Activated naive CD4-positive, alpha-beta T cell treated with anti-CD3 and anti-CD28 coated beads, Interleukin-2, amount 50 U/mL, for 24 hours (primary cell): ENCODE data around the gene MEPCE.

Experiments used
- H3K27ac Mint-ChIP-seq: one replicate; pipeline ENCODE4 v1.8.0; 2021; ENCODE audit warnings: mild to moderate bottlenecking, mixed read lengths
- H3K27me3 Mint-ChIP-seq: one replicate; pipeline ENCODE4 v1.8.0; 2021; ENCODE audit warnings: mixed read lengths
- H3K36me3 Mint-ChIP-seq: one replicate; pipeline ENCODE4 v1.8.0; 2021; ENCODE audit warnings: mixed read lengths
- H3K4me1 Mint-ChIP-seq: one replicate; pipeline ENCODE4 v1.8.0; 2021; ENCODE audit warnings: mixed read lengths
- H3K4me3 Mint-ChIP-seq: one replicate; pipeline ENCODE4 v1.8.0; 2021; ENCODE audit warnings: mild to moderate bottlenecking, mixed read lengths
- H3K9me3 Mint-ChIP-seq: one replicate; pipeline ENCODE4 v1.8.0; 2021; ENCODE audit warnings: mixed read lengths

Gene MEPCE

DNA sequence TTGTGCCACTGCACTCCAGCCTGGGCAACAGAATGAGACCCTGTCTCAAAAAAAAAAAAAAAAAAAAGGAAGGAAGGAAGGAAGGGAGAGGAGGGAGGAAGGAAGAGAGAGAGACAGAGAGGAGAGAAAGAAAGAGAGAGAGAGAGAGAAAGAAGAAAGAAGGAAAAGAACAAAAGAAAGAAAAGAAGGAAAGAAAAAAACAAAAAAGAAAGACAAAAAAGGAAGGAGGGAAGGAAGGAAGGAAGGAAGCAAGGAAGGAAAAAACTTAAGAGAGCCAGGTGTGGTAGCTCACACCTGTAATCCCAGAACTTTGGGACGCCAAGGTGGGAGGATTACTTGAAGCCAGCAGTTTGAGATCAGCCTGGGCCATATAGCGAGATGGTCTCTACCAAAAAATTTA is 35.2 kb downstream of the MEPCE start:
- H3K27ac Mint-ChIP-seq = no peak overlapping the region
- H3K27me3 Mint-ChIP-seq = no peaks in the 10 kb centered on the region
- peaks cover 7% of the 10 kb centered on the region for H3K4me1 Mint-ChIP-seq
- H3K9me3 Mint-ChIP-seq = no peaks in the 10 kb centered on the region
- no peak overlapping the region for H3K4me3 Mint-ChIP-seq
- H3K36me3 Mint-ChIP-seq = no peaks in the 10 kb centered on the region

DNA sequence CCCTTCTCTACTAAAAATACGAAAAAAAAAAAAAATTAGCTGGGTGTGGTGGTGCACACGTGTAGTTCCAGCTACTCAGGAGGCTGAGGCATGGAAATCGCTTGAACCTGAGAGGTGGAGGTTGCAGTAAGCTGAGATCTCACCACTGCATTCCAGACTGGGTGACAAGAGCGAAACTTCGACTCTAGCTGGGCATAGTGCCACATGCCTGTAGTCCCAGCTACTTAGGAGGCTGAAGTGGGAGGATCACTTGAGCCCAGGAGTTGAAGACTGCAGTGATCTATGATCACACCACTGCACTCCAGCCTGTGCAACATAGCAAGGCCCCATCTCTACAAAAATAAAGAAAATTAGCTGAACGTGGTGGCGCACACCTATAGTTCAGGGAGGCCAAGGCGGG is 35.7 kb downstream of the MEPCE start:
- Mint-ChIP-seq H3K27ac (no peak overlapping the region), H3K27me3 (no peaks in the 10 kb centered on the region), H3K4me1 (peaks cover 12% of the 10 kb centered on the region), H3K4me3 (no peak overlapping the region), H3K36me3 (no peaks in the 10 kb centered on the region), H3K9me3 (no peaks in the 10 kb centered on the region)

DNA sequence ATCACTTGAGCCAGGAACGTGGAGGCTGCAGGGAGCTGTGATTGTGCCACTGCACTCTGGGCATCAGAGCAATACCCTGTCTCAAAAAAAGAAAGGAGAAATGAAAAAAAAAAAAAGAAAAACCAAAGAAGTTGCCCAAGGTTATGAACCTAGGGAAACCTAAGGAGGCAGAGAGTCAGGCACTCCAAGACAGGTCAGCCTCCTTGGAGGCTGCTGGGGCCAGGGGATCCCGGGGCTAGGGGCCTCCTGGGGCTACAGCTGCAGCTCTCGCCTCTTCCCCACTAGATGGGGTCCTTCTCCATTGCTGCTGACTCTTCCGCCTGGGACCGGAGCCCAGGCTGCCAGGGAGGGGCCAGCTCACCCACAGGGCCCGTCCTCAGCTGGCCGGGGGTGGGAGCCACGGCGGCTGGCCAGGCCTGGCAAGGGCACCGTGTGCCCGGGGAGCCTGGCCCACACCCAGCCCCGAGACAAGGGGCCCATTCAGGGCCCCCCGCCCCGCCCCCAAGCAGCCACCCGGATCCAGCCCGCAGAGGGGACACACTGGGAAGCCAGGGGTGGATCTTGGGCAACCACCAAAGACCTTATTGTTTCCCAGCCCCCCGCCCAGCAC is 36.2 kb downstream of the MEPCE start:
- no peaks in the 10 kb centered on the region for H3K36me3 Mint-ChIP-seq

DNA sequence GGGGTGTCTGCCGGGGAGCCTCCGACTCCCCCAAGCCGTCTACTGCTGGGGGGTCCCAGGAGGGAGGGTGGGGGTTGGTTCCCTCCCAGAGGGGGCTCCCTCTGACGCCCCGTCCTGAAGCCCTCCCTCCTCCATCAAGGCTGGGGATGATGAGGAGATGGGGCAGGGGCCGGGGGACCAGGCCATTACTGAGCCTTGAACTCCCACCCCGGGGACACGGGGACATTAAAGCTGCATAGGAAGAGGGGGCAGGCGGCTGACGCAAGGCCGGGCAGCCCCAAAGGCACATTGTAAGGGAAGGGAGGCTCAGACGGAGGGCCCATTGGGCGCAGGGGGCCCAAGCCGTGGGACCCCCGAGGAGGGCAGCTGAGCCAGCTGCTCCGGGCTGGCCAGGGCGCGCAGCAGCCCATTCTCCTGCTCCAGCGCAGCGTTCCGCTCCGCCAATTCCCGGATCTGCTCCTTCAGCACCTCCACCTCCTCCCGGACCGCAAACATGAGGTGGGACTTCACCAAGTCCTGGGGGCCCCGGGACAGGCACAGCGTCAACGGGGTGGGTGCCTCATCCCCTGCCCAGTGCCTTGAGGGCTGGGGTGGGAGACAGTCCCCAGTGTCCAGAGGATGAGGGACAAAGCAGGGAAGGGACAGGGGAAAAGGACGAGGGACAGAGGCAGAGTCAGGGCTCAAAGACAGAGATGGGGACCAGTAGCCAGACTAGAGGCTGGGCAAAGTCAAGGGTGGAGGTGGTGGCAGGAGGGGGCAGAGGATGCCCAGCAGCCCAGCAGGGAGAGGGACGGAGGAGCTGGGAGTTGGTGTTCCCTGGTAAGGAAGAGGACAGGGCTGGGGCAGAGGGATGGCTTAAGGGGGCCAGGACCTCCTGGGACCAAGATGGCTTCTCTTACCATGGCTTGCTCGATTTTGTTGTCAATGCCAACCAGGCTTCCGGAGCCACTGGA is 37.3 kb downstream of the MEPCE start:
- Mint-ChIP-seq H3K27ac (no peak overlapping the region), H3K4me3 (no peak overlapping the region)

More for the DNA sequence above, 36.2 kb downstream of the MEPCE start:
- no peak overlapping the region for H3K4me3 Mint-ChIP-seq
- no peaks in the 10 kb centered on the region for H3K27me3 Mint-ChIP-seq
- H3K4me1 Mint-ChIP-seq = peaks cover 18% of the 10 kb centered on the region
- H3K27ac Mint-ChIP-seq = no peak overlapping the region
- H3K9me3 Mint-ChIP-seq = no peaks in the 10 kb centered on the region

DNA sequence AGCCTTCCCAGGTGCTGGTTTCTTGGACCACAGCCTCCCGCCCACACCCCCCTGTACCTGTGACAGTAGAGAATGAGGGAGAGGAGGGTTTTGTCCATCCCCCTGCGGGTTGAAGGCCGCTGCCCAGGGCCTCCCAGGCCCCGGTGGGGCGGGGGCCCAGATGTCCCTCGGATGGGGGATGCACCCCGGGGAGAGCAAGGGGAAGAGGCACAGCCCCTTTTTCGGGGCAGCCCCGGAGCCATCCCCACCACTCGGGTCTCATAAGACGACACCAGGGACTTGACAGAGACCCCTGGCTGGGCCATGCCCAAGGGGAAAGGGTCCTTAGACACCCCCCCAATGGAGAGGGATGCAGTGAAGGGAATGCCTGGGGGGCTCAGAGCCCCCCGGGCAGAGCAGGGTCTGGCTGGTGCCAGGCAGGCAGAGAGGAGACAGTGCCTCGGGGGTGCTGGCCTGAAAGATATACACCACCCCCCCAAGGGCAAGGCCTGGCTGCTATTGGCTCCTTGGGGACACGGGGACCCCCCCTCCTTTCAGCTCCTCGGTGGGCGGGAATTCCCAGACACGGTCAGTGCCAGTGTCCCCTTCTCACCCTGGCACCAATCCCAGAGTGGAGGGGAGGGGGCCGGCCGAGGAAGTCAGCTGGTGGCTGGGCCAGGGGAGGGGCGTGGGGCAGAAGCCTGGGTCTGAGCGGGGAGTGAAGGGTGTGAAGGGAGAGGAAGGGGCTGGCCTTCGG is 38.2 kb downstream of the MEPCE start:
- no peaks in the 10 kb centered on the region for H3K27me3 Mint-ChIP-seq
- H3K4me3 Mint-ChIP-seq = no peak overlapping the region
- H3K4me1 Mint-ChIP-seq = peaks cover 19% of the 10 kb centered on the region
- H3K9me3 Mint-ChIP-seq = no peaks in the 10 kb centered on the region
- H3K36me3 Mint-ChIP-seq = no peaks in the 10 kb centered on the region
- H3K27ac Mint-ChIP-seq = no peak overlapping the region

More for the DNA sequence above, 37.3 kb downstream of the MEPCE start:
- H3K4me1 Mint-ChIP-seq = peaks cover 18% of the 10 kb centered on the region
- H3K9me3 Mint-ChIP-seq = no peaks in the 10 kb centered on the region
- no peaks in the 10 kb centered on the region for H3K36me3 Mint-ChIP-seq
- H3K27me3 Mint-ChIP-seq = no peaks in the 10 kb centered on the region

DNA sequence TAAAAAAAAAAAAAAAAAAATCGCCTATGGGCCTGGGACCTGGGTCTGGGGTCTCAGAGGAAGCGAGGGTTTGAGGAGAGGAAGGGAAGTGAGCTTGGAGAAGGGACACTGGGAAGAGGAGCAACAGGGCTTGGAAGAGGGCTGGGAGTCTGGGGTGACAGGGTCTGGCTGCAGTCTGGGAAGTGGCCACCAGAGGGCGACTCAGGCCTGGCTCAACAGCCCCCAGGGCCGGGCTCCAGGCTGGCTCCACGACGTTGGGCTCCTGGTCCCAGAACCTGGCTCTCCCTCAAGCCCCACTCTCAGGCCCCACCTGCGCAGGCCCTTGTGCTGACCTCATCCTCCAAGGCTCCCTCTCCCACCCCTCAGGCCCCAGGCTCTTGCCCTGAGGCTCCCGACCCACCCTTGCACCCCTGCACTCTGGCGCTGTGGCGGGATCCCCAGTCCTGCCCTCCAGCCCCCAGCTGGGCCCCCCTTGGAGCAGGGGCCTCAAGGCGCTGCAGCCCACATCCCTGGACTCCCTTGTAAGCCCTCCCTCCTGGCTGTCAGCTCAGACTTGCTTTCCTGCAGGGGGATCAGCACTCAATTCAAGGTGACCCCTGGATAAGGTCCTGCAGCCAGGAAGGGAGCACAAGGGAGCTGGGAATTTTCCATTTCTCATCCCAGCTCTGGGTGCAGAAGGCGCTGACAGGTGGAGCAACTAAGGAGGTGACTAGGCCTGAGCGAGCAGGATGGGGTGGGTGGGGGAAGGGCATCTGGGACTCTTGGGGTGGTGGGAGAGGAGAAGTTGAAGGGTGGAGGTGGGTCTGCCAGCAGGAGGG is 39.8 kb downstream of the MEPCE start:
- Mint-ChIP-seq H3K27ac (no peak overlapping the region), H3K4me3 (no peak overlapping the region), H3K36me3 (no peaks in the 10 kb centered on the region), H3K27me3 (no peaks in the 10 kb centered on the region), H3K9me3 (no peaks in the 10 kb centered on the region), H3K4me1 (peaks cover 35% of the 10 kb centered on the region)

DNA sequence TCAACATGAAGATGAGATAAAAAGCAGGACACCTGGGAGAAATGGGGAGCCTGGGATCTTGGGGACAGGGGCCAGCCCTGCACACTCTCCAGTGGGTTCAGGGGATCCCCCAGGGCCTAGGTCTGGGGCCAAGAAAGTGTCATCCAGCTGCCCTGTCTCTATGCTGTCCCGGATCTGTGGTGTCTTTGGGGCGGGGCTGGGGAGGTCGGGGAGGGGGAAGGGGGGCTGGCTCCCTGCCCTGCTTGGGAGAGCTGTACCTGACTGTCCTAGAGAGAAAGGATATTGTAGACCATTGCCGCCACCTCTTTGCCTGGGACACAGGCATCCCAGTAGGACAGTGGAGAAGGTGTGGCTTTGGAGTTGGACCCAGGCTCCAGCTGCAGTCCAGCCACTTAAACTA is 41.4 kb downstream of the MEPCE start:
- peaks cover 45% of the 10 kb centered on the region for H3K4me1 Mint-ChIP-seq
- H3K4me3 Mint-ChIP-seq = no peak overlapping the region
- H3K27ac Mint-ChIP-seq = no peak overlapping the region

DNA sequence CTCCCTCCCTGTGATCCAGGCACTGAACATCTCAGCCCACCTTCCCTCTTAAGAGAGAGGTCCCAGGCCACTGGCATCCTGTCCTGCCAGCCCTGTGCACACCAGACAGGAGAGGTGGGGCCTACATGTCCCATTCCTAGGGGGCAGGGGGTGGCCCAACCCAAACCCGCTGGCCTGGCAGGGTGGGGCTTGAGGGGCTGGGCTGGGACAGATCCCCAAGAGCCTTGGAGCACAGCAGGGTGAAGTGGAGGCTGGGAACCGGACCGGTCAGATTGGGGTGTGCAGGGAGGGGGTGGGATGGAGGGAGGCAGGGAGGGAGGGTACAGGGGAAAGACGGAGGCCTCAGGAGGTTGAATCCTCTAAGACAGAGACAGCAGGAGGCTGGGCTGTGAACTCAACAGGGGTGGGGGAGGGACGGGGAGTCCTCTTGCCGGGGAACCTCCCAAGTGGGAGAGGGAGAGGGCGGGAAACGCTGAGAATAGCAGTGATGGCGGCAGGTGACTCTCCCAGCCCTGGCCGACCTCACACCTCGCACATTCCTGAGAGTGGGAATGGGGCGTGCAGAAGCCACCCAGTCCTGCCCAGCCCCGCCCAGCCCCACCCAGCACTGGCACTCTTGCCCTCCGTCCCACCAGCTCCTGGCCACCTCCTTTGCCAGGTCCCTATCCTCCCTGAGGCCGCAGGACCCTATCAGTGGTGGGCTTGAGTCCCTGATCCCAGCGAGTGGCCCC is 42.7 kb downstream of the MEPCE start:
- H3K27ac Mint-ChIP-seq = peak overlapping the region; percentile 76
- H3K27me3 Mint-ChIP-seq = no peaks in the 10 kb centered on the region
- H3K9me3 Mint-ChIP-seq = no peaks in the 10 kb centered on the region
- H3K4me3 Mint-ChIP-seq = no peak overlapping the region
- peaks cover 2% of the 10 kb centered on the region for H3K36me3 Mint-ChIP-seq
- peaks cover 57% of the 10 kb centered on the region for H3K4me1 Mint-ChIP-seq

More for the DNA sequence above, 41.4 kb downstream of the MEPCE start:
- Mint-ChIP-seq H3K9me3 (no peaks in the 10 kb centered on the region), H3K27me3 (no peaks in the 10 kb centered on the region), H3K36me3 (no peaks in the 10 kb centered on the region)

DNA sequence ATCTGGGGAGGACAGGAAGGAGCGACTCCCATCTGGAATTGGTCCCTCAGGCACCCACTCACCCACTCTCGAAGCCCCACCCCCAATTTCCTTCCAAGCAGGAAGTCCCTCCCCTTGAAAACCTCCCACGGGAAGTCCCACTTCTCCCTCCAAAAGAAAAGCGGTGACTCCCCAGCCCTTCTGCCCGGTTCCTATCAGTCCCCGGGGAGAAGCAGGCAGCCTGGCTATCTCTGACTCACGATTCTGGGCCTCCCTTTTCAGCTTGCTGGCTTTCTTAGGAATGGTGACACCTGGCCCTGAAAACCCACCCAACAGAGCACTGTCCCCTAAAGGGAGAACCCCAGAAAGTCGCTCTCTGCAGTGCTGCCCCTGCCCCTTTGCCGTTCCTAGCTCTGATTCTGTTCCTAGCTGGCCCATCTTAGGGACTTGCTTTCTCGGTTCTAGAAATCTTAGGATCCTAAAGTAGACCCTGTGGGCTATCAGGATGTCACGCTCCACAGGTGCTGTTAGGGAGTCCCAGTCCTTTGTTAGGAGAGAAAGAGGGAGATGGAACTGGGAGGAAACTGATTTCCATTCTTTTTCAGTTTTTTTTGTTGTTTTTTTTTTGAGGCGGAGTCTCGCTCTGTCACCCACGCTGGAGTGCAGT is 43.3 kb downstream of the MEPCE start:
- H3K9me3 Mint-ChIP-seq = no peaks in the 10 kb centered on the region
- H3K4me1 Mint-ChIP-seq = peaks cover 57% of the 10 kb centered on the region
- peaks cover 2% of the 10 kb centered on the region for H3K36me3 Mint-ChIP-seq
- peak overlapping the region; percentile 80 for H3K27ac Mint-ChIP-seq
- H3K4me3 Mint-ChIP-seq = no peak overlapping the region
- H3K27me3 Mint-ChIP-seq = no peaks in the 10 kb centered on the region

DNA sequence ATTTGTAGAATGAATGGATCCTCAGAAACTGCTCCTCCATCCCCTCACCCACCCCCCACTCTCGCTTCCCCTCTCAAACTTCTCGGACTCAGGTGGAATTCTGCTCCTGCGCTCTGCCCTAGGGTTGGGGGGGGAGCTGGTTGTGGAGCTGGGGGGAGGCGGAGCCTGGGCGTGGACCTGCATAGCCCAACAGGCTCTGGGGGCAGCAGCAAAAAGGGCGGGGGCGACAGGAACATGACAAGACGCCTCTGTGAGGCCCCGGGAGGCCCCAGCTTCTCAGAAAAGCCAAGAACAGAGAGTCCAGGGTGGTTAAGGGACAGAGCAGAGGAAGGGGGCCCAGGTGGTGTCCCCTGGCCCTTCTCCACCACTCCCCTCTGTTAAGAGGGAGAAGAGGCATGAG is 45.9 kb downstream of the MEPCE start:
- Mint-ChIP-seq H3K4me3 (peak overlapping the region; percentile 88), H3K27me3 (no peaks in the 10 kb centered on the region), H3K4me1 (peaks cover 50% of the 10 kb centered on the region), H3K27ac (peak overlapping the region; percentile 91), H3K9me3 (no peaks in the 10 kb centered on the region), H3K36me3 (peaks cover 2% of the 10 kb centered on the region)

DNA sequence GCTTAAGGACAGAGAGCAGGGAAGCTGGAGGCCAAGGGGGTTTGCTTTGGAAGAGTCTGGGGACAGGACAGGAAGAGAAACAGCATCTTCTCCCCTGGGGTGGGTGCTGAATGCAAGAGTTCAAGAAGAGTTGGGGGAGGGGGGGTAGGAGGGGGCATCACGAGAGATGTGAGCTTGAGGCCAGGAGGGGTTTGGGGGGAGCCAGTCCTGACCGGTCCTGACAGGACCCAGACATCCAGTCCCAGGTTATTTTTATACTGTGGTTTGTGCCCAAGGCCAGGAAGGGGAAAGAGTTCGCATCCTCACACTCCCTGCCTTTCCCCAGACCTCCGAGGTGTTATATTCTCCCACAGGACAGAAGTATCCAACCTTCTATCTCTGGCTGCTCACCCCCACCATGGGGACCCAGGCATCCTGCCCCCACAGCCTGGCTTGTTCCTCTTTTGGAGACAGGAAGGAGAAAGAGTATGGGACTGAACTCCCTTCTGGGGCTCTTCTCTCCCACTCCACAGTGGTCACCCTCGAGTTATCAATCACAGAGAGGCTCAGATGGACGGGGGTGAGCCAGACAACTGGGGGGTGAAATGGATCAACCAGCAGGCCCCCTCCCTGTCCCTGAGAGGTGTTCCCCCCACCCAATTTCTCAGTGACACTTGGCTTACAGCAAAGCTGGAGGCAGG is 46.6 kb downstream of the MEPCE start:
- H3K4me3 Mint-ChIP-seq = peak overlapping the region; percentile 88
- H3K36me3 Mint-ChIP-seq = peaks cover 2% of the 10 kb centered on the region
- H3K9me3 Mint-ChIP-seq = no peaks in the 10 kb centered on the region
- H3K27me3 Mint-ChIP-seq = no peaks in the 10 kb centered on the region
- peaks cover 46% of the 10 kb centered on the region for H3K4me1 Mint-ChIP-seq
- H3K27ac Mint-ChIP-seq = peak overlapping the region; percentile 91

DNA sequence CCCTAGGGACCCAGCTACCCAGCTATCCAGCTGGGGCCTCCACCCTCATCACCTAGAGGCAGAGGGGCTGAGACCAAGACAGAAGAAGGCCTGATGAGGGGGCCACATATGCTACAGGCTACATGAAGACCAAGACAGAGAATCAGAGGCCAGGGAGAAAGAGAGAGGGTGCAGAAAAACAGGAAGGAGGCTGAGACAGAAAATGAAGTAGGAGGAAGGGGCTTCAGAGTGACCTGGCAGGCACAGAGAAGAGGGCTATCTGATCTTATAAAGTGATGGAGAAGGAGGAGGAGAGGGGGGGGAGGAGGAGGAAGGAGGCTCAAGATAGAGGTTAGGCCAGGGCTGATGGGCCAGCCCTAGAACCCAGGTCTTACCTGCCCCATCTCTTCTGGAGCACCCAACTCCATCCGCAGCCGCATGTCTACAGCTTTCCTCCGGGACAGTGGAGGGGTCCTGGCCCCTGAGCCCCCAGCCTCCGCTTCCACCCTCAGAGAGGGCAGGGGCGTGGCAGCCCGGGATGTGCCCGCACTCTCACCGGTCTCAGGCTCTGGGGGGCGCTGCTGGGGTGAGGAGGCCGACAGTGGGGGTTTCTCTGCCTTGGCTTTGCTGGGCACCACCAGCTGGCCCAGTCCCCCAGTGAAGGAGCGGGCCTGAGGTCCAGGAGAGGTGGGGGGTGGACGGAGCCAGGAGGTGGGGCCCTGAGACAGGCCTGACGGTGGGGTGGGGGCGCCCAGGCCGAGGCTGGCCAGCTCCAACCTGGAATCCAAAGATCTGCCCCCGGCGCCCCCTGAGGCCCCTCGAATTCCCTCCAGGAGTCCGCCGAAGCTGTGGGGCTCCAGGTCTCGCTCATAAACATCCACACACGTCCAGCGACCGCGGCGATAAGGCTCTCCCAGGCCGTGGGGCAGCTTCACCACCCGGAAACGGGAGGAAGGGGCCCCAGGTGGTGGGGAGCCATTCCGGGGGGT is 47.6 kb downstream of the MEPCE start:
- Mint-ChIP-seq H3K27ac (peak overlapping the region; percentile 84), H3K9me3 (no peaks in the 10 kb centered on the region), H3K4me3 (peak overlapping the region; percentile 96), H3K36me3 (peaks cover 2% of the 10 kb centered on the region), H3K27me3 (no peaks in the 10 kb centered on the region), H3K4me1 (peaks cover 46% of the 10 kb centered on the region)

DNA sequence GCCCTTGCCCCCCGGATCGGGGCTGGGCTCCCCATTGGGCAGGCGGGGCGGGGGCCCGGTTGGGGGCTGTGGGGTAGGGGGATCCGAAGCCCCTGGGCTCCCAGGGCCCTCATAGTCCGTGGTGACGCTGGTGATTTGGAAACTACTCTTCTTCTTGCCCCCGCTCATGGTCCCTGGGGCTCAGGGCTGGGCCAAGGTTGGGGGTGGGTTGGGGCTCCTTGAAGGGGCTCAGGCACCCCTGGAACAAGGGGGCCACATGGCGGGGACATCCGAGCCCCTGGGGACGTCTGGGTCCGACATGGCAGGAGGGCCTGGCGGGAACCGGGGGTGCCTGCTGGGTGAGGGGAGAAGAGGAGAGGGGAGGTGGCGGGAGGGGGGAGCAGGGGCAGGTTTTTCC is 48.2 kb downstream of the MEPCE start:
- H3K4me1 Mint-ChIP-seq = peaks cover 50% of the 10 kb centered on the region
- H3K36me3 Mint-ChIP-seq = peaks cover 2% of the 10 kb centered on the region
- H3K27ac Mint-ChIP-seq = peak overlapping the region; percentile 71
- peak overlapping the region; percentile 96 for H3K4me3 Mint-ChIP-seq
- no peaks in the 10 kb centered on the region for H3K27me3 Mint-ChIP-seq
- H3K9me3 Mint-ChIP-seq = no peaks in the 10 kb centered on the region
